ENCODE measurements around the gene DHFR.

DNA sequence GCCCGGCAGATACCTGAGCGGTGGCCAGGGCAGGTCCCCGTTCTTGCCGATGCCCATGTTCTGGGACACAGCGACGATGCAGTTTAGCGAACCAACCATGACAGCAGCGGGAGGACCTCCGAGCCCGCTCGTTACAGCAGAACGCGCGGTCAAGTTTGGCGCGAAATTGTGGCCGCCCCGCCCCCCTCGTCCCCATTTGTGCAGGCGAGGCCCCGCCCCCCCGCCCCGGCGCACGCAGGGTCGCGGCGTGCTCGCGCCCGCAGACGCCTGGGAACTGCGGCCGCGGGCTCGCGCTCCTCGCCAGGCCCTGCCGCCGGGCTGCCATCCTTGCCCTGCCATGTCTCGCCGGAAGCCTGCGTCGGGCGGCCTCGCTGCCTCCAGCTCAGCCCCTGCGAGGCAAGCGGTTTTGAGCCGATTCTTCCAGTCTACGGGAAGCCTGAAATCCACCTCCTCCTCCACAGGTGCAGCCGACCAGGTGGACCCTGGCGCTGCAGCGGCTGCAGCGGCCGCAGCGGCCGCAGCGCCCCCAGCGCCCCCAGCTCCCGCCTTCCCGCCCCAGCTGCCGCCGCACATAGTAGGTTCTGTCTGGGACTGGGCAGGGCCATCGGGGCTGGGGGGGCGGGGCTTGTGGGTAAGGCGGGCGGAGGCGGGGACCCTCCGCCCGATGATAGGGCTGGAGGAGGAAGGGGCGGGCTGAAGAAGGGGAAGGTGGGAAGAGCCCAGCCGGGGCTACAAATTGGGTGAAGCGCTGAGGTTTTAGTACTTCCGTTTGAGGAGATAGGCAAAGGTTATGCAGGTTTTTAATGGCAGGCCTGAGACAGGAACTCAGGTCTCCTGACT, at the start of gene DHFR, which contains the start of gene MSH3:
- TF ChIP-seq, protein P1, sequence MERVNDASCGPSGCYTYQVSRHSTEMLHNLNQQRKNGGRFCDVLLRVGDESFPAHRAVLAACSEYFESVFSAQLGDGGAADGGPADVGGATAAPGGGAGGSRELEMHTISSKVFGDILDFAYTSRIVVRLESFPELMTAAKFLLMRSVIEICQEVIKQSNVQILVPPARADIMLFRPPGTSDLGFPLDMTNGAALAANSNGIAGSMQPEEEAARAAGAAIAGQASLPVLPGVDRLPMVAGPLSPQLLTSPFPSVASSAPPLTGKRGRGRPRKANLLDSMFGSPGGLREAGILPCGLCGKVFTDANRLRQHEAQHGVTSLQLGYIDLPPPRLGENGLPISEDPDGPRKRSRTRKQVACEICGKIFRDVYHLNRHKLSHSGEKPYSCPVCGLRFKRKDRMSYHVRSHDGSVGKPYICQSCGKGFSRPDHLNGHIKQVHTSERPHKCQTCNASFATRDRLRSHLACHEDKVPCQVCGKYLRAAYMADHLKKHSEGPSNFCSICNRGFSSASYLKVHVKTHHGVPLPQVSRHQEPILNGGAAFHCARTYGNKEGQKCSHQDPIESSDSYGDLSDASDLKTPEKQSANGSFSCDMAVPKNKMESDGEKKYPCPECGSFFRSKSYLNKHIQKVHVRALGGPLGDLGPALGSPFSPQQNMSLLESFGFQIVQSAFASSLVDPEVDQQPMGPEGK (CRISPR knock-in tag; IDR thresholded peaks at IDR 0.05; ENCODE audit: borderline replicate concordance): no peak
- no peak for TF ChIP-seq ZFP30 (CRISPR knock-in tag; IDR thresholded peaks at IDR 0.05)
- TF ChIP-seq CSDC2 (CRISPR knock-in tag; IDR thresholded peaks at IDR 0.05): no peak
- no peak for TF ChIP-seq PPARA (CRISPR knock-in tag; IDR thresholded peaks at IDR 0.05; ENCODE audit: borderline replicate concordance)
- no peak for TF ChIP-seq ARNTL (CRISPR knock-in tag; IDR thresholded peaks at IDR 0.05; ENCODE audit: borderline replicate concordance, low read depth)
- TF ChIP-seq RARB (CRISPR knock-in tag; IDR thresholded peaks at IDR 0.05): no peak
- no peak for TF ChIP-seq BACH2 (CRISPR knock-in tag; IDR thresholded peaks at IDR 0.05; ENCODE audit: borderline replicate concordance)
- no peak for TF ChIP-seq ZC3H10 (CRISPR knock-in tag; IDR thresholded peaks at IDR 0.05)
- TF ChIP-seq, protein P2, sequence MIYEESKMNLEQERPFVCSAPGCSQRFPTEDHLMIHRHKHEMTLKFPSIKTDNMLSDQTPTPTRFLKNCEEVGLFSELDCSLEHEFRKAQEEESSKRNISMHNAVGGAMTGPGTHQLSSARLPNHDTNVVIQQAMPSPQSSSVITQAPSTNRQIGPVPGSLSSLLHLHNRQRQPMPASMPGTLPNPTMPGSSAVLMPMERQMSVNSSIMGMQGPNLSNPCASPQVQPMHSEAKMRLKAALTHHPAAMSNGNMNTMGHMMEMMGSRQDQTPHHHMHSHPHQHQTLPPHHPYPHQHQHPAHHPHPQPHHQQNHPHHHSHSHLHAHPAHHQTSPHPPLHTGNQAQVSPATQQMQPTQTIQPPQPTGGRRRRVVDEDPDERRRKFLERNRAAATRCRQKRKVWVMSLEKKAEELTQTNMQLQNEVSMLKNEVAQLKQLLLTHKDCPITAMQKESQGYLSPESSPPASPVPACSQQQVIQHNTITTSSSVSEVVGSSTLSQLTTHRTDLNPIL (CRISPR knock-in tag; IDR thresholded peaks at IDR 0.05; ENCODE audit: low read depth): no peak
- TF ChIP-seq ESRRG (CRISPR knock-in tag; IDR thresholded peaks at IDR 0.05): no peak
